Stimulated activated CD4-positive, alpha-beta T cell treated with anti-CD3 and anti-CD28 coated beads, TNF-alpha, amount 100 ng/mL, for 48 hours (primary cell): ENCODE results near the gene SPINK2.

Experiments
- DNase-seq, 3 donors: peaks; one replicate each; pipeline ENCODE4 v3.0.0-alpha.2; 2020; ENCODE audit warnings: low read depth in 3 of 3

Gene SPINK2, protein sequence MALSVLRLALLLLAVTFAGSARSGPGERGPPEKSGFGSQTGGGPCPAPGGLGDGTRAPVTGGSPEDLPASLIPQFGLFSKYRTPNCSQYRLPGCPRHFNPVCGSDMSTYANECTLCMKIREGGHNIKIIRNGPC

DNA sequence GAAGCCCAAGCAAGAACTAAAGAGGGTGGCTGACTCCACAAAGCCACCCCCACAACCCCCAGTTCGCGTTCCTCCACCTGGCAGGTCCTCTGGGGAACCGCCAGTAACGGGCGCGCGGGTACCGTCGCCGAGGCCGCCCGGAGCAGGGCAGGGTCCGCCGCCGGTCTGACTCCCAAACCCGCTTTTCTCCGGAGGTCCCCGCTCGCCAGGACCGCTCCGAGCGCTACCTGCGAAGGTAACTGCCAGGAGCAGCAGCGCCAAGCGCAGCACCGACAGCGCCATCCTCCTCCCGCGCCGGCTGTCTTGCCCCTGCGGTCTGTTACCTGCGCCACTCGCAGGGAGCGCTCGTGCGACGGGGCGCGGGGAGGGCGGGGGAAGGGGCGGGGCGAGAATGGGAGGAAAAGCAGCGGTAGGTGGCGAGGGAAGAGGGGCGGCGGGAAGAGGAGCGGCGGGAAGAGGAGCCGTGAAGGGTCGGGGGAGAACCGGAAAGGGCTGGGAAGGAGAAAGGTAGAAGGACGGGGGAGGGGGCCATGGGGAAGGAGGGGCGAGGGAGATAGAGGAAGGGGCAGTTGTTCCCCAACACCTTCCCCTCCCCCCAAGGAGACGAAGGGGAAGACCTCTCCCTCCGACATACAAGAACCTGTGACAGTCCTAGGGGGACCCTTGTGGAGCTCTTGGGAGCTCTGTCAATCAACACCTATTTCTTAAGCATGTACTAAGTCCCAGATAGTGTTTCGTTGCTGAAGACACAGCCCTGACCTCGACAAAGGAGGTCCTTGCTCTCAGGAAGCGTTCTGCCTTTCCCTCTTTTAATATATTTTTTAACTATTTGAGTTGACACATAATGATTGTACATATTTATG is at the start of gene SPINK2:
TSS of gene SPINK2 (minus strand) at position 321 of the 863 bp plus-strand sequence. CDS start at position 282, 39 bp downstream.
- DNase-seq = peak; percentile 27 to 53 (median 29)

DNA sequence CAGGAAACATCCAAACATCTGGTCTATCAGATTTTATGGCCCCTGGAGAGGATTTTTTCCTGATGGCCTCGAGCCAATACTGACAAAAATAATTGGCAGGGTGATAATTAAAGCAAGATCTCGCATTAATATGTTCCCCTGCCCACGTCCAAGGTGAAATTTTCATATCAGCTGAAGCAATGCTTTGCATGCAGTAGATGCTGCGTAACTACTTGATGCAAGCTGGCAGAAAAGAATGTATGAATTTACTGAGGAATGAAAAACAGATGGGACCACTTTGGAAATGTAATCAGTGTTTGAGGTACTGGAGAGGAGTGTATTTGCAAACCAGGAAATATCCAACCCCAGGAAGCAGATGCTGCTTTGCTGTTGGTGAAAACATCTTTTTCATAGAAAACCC is 49.4 kb upstream of the SPINK2 start:
- DNase-seq = no peak

DNA sequence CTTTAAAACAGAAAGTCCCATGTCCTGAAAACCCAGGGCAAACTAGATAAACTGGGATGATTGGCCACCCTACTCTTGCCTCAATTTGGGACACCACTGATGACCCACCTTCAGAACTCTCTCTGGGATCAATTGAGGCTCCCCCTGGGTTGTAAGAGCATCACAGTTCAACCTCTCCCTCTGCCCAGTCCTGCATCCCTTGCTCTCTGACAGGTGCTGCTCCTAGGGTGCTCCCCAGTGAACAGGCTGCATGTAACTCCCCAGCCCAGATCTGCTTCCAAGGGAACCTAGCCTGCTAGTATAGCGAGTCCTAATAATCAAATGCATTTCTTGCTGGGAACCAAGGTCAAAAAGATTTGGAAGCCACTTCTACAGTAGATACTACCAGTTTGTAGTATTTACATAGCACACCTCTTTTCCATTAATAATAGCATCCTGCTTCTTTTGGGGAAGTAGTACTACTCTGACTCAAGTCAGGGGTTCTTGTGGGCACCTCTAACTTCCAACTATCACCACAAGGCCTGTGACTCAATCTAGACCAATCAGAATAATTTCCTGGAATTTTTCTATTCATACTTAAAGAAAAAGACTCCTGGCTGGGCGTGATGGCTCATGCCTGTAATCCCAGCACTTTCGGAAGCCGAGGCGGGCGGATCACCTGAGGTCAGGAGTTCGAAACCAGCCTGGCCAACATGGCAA is 42.1 kb upstream of the SPINK2 start:
- peak in 1 of 3 donors; percentile 6 for DNase-seq

DNA sequence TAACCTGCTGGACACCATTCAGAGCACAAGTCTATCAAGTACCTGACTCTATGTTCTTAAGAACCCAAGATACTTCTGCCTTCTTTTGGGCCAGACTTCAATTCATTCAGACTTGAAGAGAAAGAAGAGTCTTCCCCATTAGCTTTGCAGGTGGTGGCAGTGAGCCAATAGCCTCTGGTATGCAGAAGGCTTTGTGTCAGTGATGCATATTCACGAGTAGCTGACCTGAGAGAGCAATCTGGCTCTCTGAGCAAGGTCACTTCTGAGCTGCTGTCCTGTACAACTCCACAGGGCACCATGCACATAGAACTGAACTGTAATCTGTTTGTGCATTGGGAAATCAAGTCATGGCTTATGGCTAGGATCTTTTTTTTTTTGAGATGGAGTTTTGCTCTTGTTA is 39.9 kb upstream of the SPINK2 start:
- DNase-seq = no peak

DNA sequence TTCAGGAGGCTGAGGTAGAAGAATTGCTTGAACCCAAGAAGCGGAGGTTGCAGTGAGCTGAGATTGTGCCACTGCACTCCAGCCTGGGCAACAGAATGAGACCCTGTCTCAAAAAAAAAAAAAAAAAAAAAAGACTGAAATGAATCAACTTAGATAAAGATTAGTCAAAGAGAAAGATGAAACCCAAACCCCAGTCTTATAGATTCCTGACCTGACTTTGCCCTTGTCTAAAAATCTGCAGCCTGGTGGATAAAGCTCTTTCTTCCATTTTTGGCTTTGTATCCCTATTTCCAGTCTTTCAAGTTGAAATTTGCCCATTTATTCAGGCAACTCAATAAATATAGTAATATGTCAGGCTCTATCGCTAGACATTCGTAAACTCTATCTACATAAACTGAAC is 39.3 kb upstream of the SPINK2 start:
- DNase-seq = no peak

DNA sequence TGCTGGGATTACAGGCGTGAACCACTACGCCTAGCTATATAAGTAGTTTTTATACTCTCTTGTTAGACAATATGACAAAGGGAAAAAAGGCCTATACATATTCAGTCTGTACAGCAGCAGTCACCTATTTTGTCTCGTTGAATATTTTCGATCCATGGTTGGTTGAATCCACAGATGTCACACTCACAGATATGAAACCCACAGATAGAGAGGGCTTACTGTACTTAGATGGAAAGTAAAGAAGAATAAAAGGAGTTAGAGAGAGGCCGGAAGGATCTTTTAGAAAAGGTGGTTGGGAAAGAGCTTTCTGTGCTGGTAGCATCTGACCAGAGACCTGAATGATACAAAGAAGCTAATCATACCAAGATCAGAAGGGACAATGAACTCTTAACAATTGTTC is 38.3 kb upstream of the SPINK2 start:
- no peak for DNase-seq

DNA sequence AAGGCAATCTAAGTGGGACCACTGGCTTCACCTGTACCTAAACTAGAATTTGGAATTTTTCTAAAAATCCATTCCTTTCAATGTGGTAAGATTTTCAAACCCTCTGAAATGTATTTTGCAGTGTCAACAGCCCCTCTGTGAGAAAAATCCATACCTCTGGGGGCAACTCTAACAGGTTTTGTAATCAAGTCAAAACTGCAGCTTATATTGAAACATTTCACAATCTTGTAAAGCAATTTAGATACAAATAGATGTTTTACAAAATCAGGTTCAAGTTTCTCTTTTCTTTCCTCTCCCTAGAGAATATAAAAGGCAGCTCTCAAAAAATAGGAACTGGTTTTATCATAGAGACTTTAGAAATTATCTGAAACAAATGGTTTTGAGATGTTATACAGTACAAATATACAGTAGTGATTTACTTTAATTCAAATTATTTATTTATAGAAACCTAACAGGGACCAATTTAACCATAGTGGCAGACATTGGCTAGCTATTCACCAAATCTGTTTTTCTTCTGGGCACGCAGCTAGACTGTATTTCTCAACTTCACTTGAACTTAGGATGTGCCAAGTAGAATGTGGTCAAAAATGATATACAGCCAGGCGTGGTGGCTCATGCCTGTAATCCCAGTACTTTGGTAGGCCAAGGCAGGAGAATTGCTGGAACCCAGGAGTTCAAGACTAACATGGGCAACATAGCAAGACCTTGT is 36.3 kb upstream of the SPINK2 start:
- DNase-seq = no peak

DNA sequence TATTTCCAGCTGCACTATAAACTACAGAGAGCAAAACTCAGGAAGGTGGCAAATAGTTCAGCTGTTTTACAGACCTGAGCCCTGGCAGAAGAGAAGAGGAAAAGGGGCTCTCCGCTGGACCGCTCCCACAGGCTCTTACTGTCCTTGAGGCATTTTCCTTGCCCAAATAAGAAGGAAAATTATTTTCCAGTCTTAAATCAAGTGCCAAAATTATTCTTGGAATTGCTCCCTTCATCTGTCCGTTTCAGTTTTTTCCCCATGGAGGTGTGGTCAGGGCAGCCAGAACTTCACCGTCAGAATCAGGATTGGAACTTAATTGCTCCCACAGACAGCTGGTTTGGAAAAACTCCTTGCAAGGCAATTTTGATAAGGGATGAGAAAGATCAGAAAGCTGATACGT is 35.2 kb upstream of the SPINK2 start:
- no peak for DNase-seq

DNA sequence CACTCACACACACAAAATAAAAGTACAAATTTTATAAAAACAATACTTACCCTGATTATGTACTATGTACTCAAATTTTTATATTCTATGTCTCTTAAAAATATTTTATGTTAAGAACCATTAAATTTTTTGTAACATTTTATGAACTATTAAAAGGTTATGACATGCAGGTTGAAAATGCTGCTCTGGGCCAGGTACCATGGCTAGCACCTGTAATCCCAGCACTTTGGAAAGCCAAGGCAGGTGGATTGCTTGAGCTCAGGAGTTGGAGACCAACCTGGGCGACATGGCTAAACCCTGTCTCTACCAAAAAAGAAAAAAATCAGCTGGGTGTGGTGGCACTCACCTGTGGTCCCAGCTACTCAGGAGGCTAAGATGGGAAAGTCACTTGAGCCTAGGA is 29.4 kb upstream of the SPINK2 start:
- DNase-seq = no peak

DNA sequence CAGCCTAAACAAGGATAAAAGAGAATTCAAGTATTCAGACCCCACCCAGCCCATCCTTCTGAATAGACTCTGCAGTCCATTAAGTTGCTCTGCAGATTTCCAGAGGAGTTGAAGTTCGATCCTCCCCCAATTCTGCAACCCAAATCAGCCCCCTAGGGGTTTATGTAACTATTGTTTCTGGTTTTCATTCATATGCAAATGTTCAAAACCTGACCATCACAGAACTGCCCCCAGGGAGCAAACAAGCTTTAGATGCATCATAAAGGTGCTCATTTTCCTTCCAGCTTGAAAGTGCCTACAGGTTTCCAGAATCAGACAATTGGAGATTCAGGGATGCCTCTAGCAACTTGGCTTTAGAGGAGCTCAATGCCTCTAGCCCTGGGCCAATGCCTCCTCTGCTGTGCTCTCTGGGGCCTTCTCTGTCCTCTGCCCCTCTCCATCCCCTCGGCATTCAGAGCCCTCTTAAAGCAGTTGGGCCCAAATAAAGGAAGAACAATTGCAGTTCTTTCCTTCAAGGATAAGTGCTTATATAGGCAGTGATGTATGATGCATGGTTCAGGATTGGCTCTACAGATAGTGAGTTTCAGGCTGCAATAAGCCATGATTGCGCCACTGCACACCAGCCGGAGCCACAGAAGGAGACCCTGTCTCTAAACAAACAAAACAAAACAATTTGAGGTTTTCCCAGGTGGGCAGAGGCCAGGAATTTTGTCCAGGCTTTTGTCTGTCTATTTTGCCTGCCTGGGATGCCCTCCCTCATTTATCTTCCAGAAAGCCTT is 23.5 kb upstream of the SPINK2 start:
- DNase-seq = no peak

DNA sequence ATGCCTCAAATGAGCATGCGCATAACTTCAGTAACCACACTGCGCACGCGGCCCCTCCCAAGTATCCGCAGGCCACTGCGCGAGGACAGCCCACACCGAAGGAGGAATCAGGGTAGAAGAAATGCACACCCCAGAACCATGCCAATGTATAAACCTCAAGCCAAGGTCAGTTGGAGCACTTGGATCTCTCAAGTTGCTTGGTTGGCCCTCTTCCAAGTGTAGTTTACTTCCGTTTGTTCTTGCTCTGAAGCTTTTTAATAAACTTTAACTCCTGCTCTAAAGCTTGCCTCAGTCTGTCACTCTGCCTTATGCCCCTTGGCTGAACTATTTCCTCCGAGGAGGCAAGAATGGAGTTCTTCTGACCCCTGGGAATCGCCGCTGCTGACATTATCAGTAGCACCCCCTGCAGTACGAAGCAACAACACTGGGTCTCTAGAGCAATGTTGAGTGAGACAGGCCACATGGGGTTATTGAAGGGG is 22.0 kb upstream of the SPINK2 start:
- no peak for DNase-seq

DNA sequence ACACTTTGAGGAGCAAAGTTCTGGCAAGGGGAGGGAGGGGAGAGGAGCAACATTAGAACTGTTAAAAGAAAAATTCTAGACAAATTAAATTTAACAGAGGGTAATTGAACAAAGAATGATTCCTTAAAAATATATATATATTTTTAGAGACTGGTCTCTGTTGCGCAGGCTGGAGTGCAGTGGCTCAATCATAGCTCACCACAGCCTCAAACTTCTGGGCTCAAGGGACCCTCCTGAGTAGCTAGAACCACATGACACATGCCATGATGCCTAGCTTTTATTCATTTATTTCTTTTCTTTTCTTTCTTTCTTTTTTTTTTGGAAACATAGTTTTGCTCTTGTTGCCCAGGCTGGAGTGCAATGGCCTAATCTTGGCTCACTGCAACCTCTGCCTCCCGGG is 19.1 kb upstream of the SPINK2 start:
- no peak for DNase-seq

DNA sequence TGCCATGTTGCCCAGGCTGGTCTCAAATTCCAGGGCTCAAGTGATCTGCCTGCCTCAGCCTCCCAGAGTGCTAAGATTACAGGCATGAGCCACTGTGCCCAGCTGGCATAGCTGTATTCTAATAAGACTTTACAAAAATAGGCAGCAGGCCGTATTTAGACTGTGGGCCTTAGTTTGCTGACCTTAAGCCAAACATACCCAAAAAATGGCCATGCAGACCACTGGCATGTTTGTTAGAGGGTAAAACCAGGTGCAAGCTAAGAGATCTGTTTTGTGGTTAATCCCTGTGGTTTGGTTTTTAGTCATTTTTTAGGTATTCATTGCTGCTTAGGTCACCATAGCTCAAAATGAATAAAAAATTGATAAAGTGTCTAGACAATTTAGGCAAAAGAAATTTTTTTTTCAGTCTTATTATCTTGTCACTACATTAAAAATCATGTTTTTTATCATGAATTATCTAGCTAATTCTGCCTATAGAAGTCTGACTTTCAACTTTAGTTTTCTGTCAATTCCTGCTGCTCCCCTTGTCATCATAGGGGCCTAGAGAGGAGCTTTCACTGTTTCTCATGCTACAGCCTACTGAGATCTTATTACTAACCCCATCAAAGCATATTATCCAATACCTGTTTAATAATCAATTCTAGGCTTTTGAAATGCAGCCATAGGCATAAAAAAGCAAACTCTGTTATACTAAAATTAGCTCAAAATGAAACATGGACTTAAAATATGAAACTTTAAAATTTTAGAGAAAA is 7.5 kb upstream of the SPINK2 start:
- DNase-seq = no peak

DNA sequence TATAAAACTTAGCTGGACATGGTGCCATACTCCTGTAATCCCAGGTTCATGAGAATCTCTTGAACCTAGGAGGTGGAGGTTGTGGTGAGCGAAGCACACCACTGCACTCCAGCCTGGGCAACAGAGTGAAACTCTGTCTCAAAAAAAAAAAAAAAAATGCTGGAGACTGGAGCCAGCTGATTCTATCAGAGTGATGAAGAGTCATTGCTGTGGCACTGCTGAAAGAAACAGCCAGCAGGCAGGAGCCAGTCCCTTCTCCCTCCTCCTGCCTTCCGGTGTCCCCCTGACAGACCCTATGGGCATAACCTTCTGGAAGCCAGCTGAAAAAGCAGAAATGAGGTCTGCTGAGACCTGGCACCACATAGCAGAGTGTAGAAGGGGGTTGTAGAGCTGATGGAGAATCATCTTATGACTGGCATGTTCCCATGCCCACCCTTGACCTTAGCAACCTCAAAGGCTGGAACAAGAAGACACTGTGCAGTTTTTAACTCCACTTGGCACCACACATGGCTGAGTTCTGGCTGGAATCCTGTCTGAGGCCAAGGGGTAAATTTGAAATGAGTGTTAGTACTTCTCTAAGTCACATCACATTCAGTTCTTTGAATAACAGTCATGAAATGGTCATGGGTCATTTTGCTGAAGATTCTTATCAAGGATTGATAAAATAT is 2.6 kb upstream of the SPINK2 start:
- DNase-seq = no peak

DNA sequence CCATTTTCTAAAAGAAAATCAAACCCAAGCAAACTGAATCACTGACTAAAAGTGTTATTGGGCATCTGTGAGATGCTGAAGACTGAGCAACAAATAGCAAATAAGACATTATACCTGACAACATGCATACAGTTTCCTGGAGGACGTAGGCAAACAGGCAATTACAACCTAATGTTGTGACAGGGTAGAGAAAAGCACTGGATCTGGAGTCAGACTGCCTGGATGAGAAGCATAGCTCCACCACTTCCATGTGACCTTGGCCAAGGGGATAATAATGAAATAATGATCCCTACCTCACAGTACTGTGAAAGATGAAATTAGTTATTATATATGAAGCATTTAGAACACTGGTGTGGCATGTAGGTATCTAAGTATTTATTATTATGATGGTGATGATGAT is 2.7 kb downstream of the SPINK2 start:
- DNase-seq = no peak

DNA sequence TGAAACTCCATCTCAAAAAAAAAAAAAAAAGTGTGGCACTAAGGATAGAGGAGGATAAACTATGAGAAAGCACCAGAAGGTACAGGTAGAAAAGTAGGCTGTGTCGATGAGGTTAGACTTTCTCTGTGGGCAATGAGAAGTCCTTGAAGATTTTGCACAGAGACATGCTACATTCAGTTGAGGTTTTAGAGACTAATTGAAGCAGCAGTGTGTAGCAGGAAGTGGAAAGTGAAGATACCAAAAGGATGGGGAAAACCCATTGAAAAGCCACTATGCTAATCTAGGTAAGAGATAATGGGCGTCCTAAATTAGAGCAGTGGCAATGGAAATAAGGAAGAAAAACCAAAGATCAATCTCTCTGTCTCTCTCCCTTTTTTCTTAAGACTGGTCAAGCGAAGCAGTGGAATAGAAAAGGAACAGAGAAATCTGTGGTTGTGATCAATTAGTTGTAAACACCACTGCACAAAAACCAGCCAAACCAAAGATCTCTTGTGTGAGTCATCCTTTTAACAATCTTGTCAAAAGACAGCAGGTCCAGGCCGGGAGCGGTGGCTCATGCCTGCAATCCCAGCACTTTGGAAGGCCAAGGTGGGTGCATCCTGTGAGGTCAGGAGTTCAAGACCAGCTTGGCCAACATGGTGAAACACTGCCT is 3.5 kb downstream of the SPINK2 start:
- peak in 1 of 3 donors; percentile 19 for DNase-seq

DNA sequence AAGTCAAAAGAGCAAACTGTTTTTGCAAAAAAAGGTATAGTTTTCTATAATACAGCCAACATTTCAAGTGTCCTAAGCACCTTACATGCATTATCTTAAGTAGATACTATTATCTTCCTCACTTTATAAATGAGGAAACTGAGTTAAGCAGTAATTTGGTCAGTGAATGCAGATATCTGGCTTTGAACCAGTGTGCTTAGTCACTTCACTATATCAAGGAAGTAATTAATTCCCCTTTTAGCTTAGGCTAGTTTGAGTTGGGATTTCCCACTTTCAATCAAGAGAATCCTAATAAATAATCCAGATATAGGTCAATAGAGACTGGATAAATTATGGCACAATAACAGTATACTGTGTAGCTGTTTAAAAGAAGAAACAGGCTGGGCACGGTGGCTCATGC is 14.8 kb downstream of the SPINK2 start:
- DNase-seq = no peak

DNA sequence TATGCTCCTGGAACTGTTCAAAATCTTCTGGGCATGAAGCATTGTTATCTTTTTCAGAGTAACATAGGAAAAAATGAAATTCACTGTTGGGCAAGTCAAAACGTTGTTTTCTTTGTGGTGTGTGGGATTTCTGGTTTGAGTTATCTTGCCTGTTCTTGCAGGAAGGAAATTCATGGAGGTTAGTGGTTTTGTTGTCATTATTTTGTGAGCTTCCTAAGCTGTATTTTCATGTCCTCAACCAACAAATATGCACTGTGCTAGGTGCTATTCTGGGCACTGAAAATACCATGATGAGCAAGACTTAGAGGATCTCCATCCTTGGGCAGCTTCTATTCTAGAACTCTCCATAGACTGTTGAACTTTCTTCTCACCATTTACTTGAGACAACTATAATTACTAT is 16.9 kb downstream of the SPINK2 start:
- DNase-seq = no peak

DNA sequence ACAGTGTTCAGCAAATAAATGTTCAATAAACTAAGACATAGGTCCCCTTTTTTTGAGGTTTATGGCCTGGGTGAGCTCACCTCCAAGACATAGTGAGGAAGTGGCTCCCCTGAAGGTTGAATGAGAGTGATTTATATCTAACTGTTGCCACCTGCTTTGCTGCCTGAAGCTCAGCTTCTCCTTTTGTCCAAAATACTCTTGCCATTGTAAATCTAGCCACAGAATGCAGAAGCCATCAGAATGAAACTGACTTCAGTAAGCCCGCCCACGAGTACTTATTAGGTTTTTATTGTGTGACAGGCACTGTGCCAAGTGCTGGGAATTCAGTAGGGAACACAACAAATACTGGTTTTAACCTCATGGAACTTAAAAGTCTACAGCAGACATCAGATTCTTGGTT is 18.0 kb downstream of the SPINK2 start:
- no peak for DNase-seq
